ENCODE data around the gene TEX48. TPM values are rescaled to one million over a fixed set of nuclear protein-coding genes. Genes with fewer than 3 reads are reported as not detected.

TEX48 gene
- total RNA-seq, 1 donor from 2014 or later: not detected

DNA sequence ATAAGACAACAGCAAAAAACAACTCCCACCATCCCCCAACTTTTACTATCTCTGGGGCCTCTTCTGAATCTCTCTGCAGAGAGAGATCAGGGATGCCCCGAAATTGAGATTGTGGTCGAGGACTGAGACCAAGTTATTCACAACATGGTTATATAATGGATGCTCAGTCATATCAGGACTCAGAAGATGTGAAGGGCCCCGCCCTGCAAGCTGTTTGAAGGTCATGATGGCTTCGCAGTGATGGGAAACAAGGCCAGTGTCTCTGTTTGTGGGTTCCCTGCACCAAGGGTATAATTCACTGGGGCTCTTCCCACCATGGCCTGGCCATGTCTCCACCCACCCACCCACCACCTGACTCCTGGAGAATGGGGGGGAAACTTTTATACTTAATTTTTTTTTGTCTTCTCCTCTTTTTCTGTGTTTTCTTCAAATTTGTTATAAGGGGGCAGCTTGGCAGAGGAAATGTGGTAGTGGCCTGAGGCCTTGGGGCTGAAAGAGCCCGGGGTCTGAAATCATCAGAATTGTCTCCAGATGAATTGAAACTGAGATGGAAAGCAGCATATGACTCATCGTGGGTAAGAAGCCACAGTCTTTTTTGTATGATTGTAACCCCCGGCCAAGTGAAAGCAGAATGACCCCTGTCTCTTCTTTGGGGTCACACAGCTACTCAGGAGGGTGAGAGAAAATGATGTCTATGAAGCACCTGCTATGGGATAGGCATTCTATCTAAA, 15.0 kb upstream of the TEX48 start:
- DNase-seq (ENCODE audit: low read depth) (no peak), FAIRE-seq (no peak)
- TF ChIP-seq, protein P1, sequence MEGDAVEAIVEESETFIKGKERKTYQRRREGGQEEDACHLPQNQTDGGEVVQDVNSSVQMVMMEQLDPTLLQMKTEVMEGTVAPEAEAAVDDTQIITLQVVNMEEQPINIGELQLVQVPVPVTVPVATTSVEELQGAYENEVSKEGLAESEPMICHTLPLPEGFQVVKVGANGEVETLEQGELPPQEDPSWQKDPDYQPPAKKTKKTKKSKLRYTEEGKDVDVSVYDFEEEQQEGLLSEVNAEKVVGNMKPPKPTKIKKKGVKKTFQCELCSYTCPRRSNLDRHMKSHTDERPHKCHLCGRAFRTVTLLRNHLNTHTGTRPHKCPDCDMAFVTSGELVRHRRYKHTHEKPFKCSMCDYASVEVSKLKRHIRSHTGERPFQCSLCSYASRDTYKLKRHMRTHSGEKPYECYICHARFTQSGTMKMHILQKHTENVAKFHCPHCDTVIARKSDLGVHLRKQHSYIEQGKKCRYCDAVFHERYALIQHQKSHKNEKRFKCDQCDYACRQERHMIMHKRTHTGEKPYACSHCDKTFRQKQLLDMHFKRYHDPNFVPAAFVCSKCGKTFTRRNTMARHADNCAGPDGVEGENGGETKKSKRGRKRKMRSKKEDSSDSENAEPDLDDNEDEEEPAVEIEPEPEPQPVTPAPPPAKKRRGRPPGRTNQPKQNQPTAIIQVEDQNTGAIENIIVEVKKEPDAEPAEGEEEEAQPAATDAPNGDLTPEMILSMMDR (IDR thresholded peaks at IDR 0.05; ENCODE audit: insufficient read depth, low read length, severe bottlenecking): no peak
- no peaks in the 10 kb centered on the region for H3K27me3 ChIP-seq (ENCODE audit: control insufficient read depth, insufficient read depth, low read length)
- H3K36me3 ChIP-seq (ENCODE audit: control insufficient read depth, insufficient read depth, low read length): no peaks in the 10 kb centered on the region
- no peak overlapping the region for H3K4me3 ChIP-seq (ENCODE audit: low read depth, low read length)

DNA sequence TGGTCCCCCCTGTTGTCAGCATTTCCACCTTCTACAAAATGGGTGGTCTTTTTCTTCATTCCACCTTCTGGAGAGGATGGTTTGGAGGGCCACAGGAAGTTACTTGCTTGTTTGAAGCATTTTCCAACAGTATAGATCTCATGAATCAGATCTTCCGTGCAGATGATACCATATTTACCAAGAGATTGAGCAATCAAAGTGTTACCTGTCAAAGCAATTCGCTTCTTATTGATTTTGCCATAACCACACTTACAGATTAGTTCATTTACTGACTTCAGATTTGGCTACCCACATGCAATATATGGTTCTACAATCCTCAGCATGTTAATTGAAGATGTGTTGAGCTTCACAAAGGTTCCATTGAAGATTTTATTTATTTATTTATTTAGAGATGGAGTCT, 14.0 kb upstream of the TEX48 start:
- TF ChIP-seq, protein P1 (IDR thresholded peaks at IDR 0.05; ENCODE audit: insufficient read depth, low read length, severe bottlenecking): no peak
- Histone ChIP-seq H3K27me3 (ENCODE audit: control insufficient read depth, insufficient read depth, low read length) (peaks cover 2% of the 10 kb centered on the region), H3K36me3 (ENCODE audit: control insufficient read depth, insufficient read depth, low read length) (no peaks in the 10 kb centered on the region), H3K4me3 (ENCODE audit: low read depth, low read length) (no peak overlapping the region)
- FAIRE-seq: no peak
- no peak for DNase-seq (ENCODE audit: low read depth)

DNA sequence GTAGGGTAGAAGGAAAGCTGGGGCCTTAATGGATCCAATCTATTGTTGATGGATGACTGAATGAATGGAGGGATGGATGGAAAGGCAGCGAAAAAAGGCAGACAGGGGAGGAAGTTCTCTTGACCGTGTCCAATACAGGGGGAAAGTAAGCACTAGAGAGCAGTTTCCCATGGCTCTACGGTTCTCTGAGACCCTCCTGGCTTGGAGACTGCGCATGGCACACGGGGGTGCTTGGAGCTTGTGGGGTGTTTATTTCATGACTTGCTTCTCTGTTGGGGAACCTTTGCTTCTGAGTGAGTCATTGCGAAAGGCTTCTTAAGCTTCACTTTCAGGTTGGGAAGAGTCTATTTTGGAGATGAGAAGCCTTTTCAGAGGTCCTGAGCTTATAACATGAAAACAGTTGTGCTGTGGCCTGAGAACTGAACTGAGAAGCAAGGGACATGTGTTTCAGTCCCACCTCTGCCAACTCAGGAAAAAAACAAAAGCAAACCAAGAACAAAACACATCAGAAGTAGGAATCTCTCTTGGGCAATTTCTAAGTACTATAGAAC, 12.8 kb upstream of the TEX48 start:
- no peak for FAIRE-seq
- TF ChIP-seq, protein P1 (IDR thresholded peaks at IDR 0.05; ENCODE audit: insufficient read depth, low read length, severe bottlenecking): no peak

DNA sequence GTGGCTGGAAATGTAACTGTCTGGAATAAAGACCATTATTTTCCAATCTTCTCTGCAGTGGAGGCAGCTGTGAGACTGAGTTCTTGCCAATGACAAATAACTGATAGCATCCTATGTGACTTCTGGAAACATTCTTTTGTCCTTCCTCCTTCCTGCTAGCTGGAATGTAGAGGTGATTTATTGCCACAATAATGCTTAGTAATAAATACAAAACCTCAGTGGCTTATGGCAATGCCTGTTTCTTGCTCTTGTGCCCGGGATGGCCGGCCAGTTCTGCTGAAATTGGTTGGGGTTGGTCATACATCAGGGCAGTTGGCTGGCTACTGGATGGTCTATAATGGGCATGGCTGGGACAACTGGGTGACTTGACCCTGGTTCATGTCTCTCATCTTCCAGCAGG, 12.2 kb upstream of the TEX48 start:
- FAIRE-seq (no peak), DNase-seq (ENCODE audit: low read depth) (no peak)
- TF ChIP-seq, protein P1 (IDR thresholded peaks at IDR 0.05; ENCODE audit: insufficient read depth, low read length, severe bottlenecking): no peak
- no peak overlapping the region for H3K4me3 ChIP-seq (ENCODE audit: low read depth, low read length)
- peaks cover 2% of the 10 kb centered on the region for H3K27me3 ChIP-seq (ENCODE audit: control insufficient read depth, insufficient read depth, low read length)
- no peaks in the 10 kb centered on the region for H3K36me3 ChIP-seq (ENCODE audit: control insufficient read depth, insufficient read depth, low read length)

More for the DNA sequence above, 12.8 kb upstream of the TEX48 start:
- Histone ChIP-seq H3K36me3 (ENCODE audit: control insufficient read depth, insufficient read depth, low read length) (no peaks in the 10 kb centered on the region), H3K27me3 (ENCODE audit: control insufficient read depth, insufficient read depth, low read length) (peaks cover 2% of the 10 kb centered on the region), H3K4me3 (ENCODE audit: low read depth, low read length) (no peak overlapping the region)
- no peak for DNase-seq (ENCODE audit: low read depth)

DNA sequence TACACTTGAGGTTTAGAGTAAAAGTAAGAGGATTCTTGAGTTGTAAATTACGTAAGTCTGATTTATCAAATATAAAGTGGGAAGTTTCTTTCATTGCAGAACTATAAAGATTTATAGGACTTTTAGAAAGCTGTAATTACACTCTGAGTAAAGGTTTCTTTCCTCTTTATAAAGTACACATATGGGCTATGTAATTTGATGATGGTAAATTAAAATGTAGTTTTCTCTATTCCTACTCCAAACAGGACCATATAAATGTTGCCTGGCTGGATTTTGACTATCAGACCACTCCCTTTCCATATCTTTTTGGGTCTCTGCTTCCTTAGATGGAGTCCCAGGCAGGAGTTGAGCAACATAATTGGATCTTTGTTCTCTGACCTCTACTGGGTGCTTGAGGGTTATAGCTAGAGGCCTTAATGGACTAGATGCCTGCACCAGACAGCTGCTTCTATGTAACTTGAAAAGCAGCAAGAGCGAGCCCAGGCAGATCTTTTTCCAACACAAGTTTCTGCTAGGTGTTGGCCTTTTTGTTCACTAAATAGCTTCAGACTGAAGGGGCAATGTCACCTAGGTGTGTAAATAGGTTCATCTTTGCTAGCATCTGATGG, 11.4 kb upstream of the TEX48 start:
- no peaks in the 10 kb centered on the region for H3K36me3 ChIP-seq (ENCODE audit: control insufficient read depth, insufficient read depth, low read length)
- peaks cover 2% of the 10 kb centered on the region for H3K27me3 ChIP-seq (ENCODE audit: control insufficient read depth, insufficient read depth, low read length)
- TF ChIP-seq, protein P1 (IDR thresholded peaks at IDR 0.05; ENCODE audit: insufficient read depth, low read length, severe bottlenecking): no peak
- no peak overlapping the region for H3K4me3 ChIP-seq (ENCODE audit: low read depth, low read length)
- no peak for FAIRE-seq
- DNase-seq (ENCODE audit: low read depth): no peak
